Stimulated activated CD8-positive, alpha-beta memory T cell treated with anti-CD3 and anti-CD28 coated beads, Interleukin-4, amount 100 ng/mL, for 48 hours (primary cell): ENCODE data around the gene ARHGEF10L.

Source experiments
- DNase-seq: peaks from one replicate; pipeline ENCODE4 v3.0.0-alpha.2; 2020

ARHGEF10L gene

GRCh38 chr1:17569200-17570139 lies 30.0 kb downstream of the ARHGEF10L start:
- no peak for DNase-seq

- DNase-seq = no peak
Observed at GRCh38 chr1:17570228-17570627, 30.7 kb downstream of the ARHGEF10L start.

GRCh38 chr1:17572264-17572985 lies 32.9 kb downstream of the ARHGEF10L start:
- no peak for DNase-seq

- no peak for DNase-seq
Observed at GRCh38 chr1:17573518-17574041, 34.1 kb downstream of the ARHGEF10L start.

- DNase-seq = no peak
Observed at GRCh38 chr1:17574516-17574915, 35.0 kb downstream of the ARHGEF10L start.

- no peak for DNase-seq
Observed at GRCh38 chr1:17575797-17576518, 36.5 kb downstream of the ARHGEF10L start.

- DNase-seq = no peak
Observed at GRCh38 chr1:17576519-17576853, 37.0 kb downstream of the ARHGEF10L start.

GRCh38 chr1:17577907-17578297 lies 38.4 kb downstream of the ARHGEF10L start:
- DNase-seq = no peak

- no peak for DNase-seq
Observed at GRCh38 chr1:17579951-17580939, 40.7 kb downstream of the ARHGEF10L start.

GRCh38 chr1:17581389-17582123 lies 42.1 kb downstream of the ARHGEF10L start:
- DNase-seq = no peak

- DNase-seq = no peak
Observed at GRCh38 chr1:17582124-17582774, 42.8 kb downstream of the ARHGEF10L start.

- DNase-seq = no peak
Observed at GRCh38 chr1:17584539-17584938, 45.0 kb downstream of the ARHGEF10L start.

GRCh38 chr1:17585266-17585987 lies 45.9 kb downstream of the ARHGEF10L start:
- DNase-seq = no peak

GRCh38 chr1:17586172-17586964 lies 46.9 kb downstream of the ARHGEF10L start:
- DNase-seq = no peak

GRCh38 chr1:17587693-17588047 lies 48.2 kb downstream of the ARHGEF10L start:
- DNase-seq = no peak

- DNase-seq = no peak
Observed at GRCh38 chr1:17588048-17588871, 48.8 kb downstream of the ARHGEF10L start.

- no peak for DNase-seq
Observed at GRCh38 chr1:17591814-17592430, 52.4 kb downstream of the ARHGEF10L start.

GRCh38 chr1:17594026-17594425 lies 54.5 kb downstream of the ARHGEF10L start:
- DNase-seq = no peak
